NAMALWA (cell line): Measurements from ENCODE around the gene RFX4.

Experiments
- DNase-seq: peaks from one replicate; pipeline ENCODE4 v3.0.0-alpha.2; 2015; ENCODE audit warnings: low spot score

Gene RFX4

DNA sequence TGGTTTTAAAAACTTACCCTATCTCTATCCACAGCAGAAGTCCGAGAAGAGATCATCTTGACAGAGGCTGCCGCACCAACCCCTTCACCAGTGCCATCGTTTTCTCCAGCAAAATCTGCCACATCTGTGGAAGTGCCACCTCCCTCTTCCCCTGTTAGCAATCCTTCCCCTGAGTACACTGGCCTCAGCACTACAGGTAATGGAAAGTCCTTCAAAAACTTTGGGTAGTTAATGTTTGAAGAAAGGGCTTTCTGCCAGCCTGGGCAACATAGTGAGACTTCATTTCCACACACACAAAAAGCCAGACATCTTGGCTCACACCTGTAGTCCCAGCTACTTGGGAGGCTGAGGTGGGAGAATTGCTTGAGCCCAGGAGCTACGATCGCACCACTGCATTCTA lies 150.1 kb downstream of the RFX4 start:
- no peak for DNase-seq

GRCh38 chr12:106733660-106734059 lies 150.9 kb downstream of the RFX4 start:
- no peak for DNase-seq

GRCh38 chr12:106736051-106736957 lies 153.5 kb downstream of the RFX4 start:
- peak; percentile 22 for DNase-seq

DNA sequence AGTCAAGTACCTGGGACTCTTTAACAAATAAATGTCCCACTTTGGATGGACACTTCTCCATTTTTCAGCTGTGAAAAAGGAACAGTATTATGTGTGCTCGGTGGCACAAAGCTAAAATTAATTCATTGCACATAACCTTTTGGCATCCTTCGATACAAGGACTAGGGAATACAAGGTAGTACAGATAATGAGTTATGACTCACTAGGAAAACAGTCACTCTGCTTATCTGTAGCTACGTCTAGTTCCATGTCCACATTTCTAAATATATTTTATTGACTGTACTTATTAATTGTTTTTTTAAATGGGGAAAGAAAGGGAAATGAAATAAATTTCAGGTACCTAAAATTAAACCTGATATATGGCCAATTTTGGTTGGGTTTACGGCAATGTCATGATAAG lies 156.5 kb downstream of the RFX4 start:
- DNase-seq: no peak

GRCh38 chr12:106739815-106740530 lies 157.2 kb downstream of the RFX4 start:
- DNase-seq: no peak

DNA sequence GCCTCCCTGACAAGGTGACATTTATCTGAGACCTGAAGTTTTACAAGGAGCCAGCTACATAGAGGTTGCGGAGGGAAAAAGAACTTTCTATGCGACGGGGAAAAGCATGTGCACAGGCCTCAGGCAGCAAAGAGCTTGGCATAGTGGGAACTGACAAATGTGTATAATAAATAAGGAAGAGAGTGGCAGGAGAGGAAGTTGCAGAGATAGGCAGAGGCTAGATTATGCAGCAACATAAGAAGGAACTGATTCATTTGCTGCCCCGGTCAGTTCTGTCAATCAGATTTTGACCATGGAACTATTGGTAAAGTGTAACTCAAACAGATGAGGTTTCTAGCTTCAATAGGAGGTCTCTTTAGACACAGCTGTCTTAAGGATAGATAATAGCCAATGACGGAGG lies 158.0 kb downstream of the RFX4 start:
- no peak for DNase-seq

DNA sequence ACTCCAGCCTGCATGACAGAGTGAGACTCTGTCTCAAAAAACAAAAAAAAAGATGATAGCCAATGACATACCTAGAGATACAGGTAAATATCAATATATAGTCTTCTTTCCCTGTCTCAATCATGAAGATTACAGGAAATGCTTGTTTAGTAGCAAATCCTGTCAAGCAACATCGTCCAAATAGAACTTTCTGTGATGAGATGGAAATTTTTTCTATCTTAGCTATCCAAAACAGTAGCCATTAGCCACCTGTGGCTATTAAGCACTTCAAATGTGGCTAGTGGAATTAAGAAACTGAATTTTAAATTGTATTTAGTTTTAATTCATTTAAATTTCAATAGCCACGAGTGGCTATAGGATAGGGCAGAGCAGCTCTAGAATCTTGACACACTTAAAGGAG lies 158.4 kb downstream of the RFX4 start:
- DNase-seq: no peak

- DNase-seq: no peak
Measured at GRCh38 chr12:106743270-106743988, 160.6 kb downstream of the RFX4 start.

- no peak for DNase-seq
Measured at GRCh38 chr12:106744600-106744999, 161.8 kb downstream of the RFX4 start.

DNA sequence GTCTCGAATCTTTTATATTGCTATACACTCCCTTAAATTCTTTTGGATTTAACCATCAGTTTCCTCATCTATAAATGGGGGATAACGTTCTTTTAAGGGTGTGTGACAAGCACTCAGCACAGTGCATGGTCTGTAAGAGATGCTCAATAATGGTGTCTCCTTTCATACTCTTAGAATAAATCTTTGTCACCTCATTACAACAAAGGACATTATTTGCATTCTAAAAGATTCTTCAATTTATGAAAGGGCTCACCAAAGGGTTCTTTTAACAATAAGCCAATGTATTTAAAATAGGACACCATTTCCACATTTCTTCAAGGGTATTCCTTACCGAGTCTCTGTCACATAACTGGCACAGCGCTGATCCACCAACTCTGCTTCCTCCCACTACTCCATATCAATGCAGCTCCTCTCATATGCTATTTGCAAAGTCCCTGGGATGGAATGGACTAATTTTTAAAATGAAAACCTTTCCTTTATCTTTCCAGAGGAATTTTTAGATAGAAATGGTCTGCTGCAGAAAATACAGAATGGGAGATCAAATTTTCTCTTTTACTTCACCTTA lies 162.5 kb downstream of the RFX4 start:
- no peak for DNase-seq

GRCh38 chr12:106747973-106748436 lies 165.2 kb downstream of the RFX4 start:
- no peak for DNase-seq

- DNase-seq: no peak
Measured at GRCh38 chr12:106750524-106750923, 167.7 kb downstream of the RFX4 start.

DNA sequence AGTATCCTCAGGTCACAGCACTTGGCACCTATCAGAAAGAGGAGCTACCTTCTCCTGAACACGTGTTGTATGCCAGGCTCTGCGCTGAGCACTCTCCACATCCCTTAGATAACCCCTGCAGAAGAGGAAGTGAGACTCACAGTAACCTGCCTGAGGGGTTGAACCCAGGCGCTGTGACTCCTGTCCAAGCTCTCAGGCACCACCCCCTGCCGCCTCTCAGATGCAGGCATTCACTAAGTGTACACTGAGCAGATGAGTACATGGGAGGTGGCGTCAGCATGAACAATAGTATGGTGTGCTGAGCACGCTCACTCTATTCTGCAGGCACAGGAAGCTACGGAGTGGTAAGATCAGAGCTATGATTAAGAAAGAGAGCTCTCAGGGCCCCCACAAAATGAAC lies 170.7 kb downstream of the RFX4 start:
- peak; percentile 55 for DNase-seq

DNA sequence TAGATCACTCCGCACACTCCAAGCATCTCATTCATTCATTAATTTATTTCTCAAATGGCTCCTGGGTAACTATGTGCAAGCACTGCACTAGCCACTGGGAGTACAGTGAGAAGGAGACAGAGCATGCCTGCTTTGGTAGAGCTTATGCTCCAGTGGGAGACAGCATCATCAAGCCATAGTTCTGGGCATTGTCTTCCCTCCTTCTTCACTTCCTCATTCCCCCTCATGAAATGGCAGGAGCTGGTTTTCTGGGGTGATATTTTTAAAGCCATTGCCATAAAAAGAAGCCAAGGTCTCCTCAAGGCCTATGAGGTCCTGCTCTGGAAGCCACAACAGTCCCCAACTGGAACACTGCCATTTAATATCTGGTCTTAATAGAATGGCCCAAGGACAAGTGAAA lies 171.5 kb downstream of the RFX4 start:
- DNase-seq: no peak

- no peak for DNase-seq
Measured at GRCh38 chr12:106757623-106758348, 175.0 kb downstream of the RFX4 start.

DNA sequence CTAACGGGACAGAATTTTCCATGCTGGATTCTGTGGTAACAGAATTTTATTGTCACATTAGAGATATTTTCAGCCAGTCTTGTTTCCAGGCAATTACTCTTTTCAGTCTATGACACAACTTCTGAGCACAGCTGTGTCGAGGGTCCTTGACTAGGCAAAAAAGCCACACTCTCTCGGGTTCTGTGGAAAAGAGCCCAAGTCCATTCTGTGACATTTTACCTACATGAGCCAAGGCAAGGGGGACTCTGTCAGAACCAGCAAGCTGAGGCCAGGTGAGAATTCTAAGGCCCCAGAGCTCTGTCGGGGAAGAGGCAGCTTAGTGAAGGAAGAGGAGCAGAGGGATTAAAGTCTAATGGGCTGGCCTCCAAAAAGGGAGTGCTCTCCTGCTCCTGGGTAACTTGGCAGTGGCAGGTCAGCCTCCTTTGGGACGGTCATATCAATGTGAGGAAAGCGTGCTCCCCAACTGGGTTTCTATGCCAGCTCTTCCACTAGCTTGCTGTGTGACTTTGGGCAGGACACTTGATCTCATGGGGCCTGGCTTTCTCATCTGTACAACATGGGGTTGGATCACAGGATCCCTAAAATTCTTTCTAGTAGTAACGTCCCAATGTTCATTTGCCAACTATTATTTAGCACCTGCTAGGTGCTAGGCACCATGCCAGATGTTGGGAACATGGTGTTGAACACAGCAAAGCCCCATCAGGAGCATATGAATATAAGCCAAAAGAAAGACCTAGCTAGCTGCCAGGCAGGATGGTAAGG lies 175.7 kb downstream of the RFX4 start:
- DNase-seq: no peak

DNA sequence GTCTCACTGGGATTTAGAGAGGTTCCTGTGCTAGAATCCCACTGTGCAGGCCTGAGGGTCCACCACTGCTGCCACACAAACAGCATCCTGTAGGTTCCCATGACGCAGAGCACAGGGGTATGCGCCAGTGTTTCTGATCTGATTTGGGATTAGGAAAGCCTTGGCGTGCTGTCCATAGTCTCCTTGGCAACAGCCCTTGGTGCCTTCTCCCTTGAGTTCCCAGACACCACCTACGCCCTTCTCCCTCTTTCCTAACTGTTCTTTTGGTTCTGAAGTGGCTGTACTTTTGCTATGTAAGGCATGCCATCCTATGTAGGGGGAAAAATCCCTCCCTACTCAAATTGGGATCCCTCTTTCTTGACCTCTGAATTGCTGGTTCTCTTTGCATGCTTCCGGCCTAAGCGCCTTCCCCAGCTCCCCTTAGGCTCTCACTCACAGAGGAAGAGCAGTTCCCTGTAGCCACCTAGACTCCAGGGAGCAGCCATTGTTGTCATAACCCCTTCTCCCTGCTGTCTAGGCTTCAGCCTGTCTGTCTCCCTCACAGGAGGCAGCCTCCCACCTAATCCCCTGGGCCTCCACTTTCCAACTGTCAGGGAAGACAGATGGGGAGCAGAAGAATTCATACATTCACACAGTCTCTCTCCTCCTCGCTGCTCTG lies 176.9 kb downstream of the RFX4 start:
- no peak for DNase-seq

GRCh38 chr12:106760184-106760531 lies 177.4 kb downstream of the RFX4 start:
- DNase-seq: peak; percentile 88

DNA sequence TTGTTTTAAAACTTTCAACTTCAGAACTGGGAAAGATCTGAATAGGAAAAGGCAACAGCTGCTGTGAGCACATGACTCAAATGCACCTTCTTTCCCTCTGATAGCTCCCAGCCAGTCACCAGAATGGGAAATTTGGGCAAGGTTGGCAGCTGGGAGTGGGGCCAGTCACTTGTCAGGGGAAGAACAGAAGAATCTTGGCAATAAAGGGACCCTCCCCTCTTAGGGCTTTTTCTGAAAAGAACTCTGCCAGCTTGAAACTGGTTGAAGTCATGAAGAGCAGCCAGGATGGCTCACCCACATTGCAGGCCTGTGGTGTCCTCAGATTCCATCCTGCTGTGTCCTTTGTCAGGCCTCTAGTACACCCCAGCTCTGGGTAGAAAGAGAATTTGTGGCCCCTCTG lies 181.4 kb downstream of the RFX4 start:
- no peak for DNase-seq

GRCh38 chr12:106764738-106765137 lies 181.9 kb downstream of the RFX4 start:
- no peak for DNase-seq
